Colonic mucosa (tissue), 4 donors: ENCODE measurements around the gene DLG2. TPM values are rescaled to one million over a fixed set of nuclear protein-coding genes. Genes with fewer than 3 reads are reported as not detected.

Source experiments
- DNase-seq: peaks from one replicate; pipeline ENCODE4 v3.0.0-alpha.2; 2020
- H3K27ac ChIP-seq: fragments of 200-600 bp; one replicate; pipeline ENCODE4 v1.8.0; 2021
- H3K27me3 ChIP-seq: fragments of 200-600 bp; one replicate; pipeline ENCODE4 v1.8.0; 2021
- H3K36me3 ChIP-seq: fragments of 200-600 bp; one replicate; pipeline ENCODE4 v1.8.0; 2021
- H3K4me1 ChIP-seq: fragments of 200-600 bp; one replicate; pipeline ENCODE4 v1.8.0; 2021; ENCODE audit warnings: mild to moderate bottlenecking
- H3K4me3 ChIP-seq: fragments of 200-600 bp; one replicate; pipeline ENCODE4 v1.8.0; 2021
- H3K9ac ChIP-seq, 2 donors: one replicate each; pipeline ENCODE4 v1.7.0; 2013; ENCODE audit warnings: control low read depth in 2 of 2, low read depth in 2 of 2, low read length in 2 of 2
- H3K9me3 ChIP-seq: fragments of 200-600 bp; one replicate; pipeline ENCODE4 v1.8.0; 2021
- CTCF ChIP-seq: fragments of 200-600 bp; IDR thresholded peaks from one replicate; pipeline ENCODE4 v1.8.0; 2022; ENCODE audit warnings: antibody characterized with exemption, mild to moderate bottlenecking
- intact Hi-C: fragments of 100-400 bp; cut with DNase I; formaldehyde crosslinking; loops from one replicate; pipeline ENCODE4 v1.14.1; 2022
- total RNA-seq, 2 donors: library from RNA; stranded (reverse); fragmentation: NEBNext Ultra II Directional in 1 of 2; extraction: Animal tissue kit (Norgen Biotek cat#: 25700) in 1 of 2; gene quantifications; one replicate each; pipeline ENCODE4 v1.2.1, GENCODE V29; 2021
- donor health status: healthy.
- donor health status: DM: no; HTN: no; CAD: no.
- donor health status: DM: no; HTN: no; CAD: no.

DLG2 gene
- total RNA-seq, 2 donors from 2014 or later: 1.4 to 3.3 TPM

- intact Hi-C loops: no loop called here
- Histone ChIP-seq H3K9ac (no peak overlapping the region), H3K27me3 (no peaks in the 10 kb centered on the region), H3K36me3 (no peaks in the 10 kb centered on the region), H3K27ac (no peak overlapping the region), H3K4me3 (no peak overlapping the region), H3K9me3 (no peaks in the 10 kb centered on the region), H3K4me1 (no peaks in the 10 kb centered on the region)
- no peak for DNase-seq
- TF ChIP-seq CTCF: no peak
Observed at GRCh38 chr11:84218318-84218717, 1408.8 kb downstream of the DLG2 start.

GRCh38 chr11:84215672-84216071 is 1411.5 kb downstream of the DLG2 start:
- Histone ChIP-seq H3K4me1 (no peaks in the 10 kb centered on the region), H3K9ac (no peak overlapping the region), H3K27ac (no peak overlapping the region), H3K4me3 (no peak overlapping the region), H3K9me3 (no peaks in the 10 kb centered on the region), H3K36me3 (no peaks in the 10 kb centered on the region), H3K27me3 (no peaks in the 10 kb centered on the region)
- DNase-seq: no peak
- intact Hi-C loops: no loop called here
- no peak for TF ChIP-seq CTCF

GRCh38 chr11:84214557-84214956 is 1412.6 kb downstream of the DLG2 start:
- no peak for TF ChIP-seq CTCF
- Histone ChIP-seq H3K9ac (no peak overlapping the region), H3K27me3 (no peaks in the 10 kb centered on the region), H3K36me3 (no peaks in the 10 kb centered on the region), H3K4me3 (no peak overlapping the region), H3K27ac (no peak overlapping the region), H3K9me3 (no peaks in the 10 kb centered on the region), H3K4me1 (no peaks in the 10 kb centered on the region)
- intact Hi-C loops: no loop called here
- DNase-seq: no peak

DNA sequence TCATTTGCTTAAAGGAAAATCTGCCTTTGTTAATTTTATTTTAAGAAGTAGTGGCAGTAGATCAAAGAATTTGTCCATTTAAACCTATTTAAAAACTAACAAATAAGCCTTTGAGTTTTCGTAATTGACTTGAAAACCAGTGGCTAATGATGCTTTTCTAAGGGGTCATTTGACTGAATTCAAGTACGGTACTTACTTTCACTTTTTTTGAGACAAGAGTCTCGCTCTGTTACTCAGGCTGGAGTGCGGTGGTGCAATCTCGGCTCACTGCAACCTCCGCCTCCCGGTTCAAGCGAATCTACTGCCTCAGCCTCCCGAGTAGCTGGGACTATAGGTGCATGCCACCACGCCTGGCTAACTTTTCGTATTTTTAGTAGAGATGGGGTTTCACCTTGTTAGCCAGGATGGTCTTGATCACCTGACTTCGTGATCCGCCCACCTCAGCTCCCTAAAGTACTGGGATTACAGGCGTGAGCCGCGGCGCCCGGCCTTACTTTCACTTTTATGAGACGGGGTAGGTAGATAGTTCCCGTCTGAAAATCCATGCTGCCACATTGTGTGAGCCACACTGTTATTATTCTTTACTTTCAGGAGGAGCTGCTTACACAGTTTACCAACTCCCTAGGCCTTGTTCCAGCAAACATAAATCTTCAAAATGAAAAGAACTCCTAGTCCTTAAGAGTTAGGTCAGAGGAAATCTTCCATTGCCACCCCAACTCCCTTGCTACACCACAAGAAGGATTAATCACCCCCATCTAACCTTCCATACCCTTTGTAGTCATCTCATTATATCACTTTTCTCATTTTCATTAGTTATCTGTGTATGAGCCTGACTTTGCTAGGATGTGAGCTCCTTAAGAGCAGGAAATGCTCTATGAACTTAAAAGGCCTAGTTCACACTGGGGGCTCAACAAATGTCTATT is 1414.4 kb downstream of the DLG2 start:
- intact Hi-C loops: no loop called here
- H3K27ac ChIP-seq: no peak overlapping the region
- DNase-seq: no peak

GRCh38 chr11:84211896-84212295 is 1415.2 kb downstream of the DLG2 start:
- no peak for DNase-seq
- Histone ChIP-seq H3K36me3 (no peaks in the 10 kb centered on the region), H3K9ac (no peak overlapping the region), H3K4me1 (no peaks in the 10 kb centered on the region), H3K9me3 (no peaks in the 10 kb centered on the region), H3K4me3 (no peak overlapping the region), H3K27ac (no peak overlapping the region), H3K27me3 (no peaks in the 10 kb centered on the region)
- intact Hi-C loops: no loop called here
- no peak for TF ChIP-seq CTCF

More for the DNA sequence above, 1414.4 kb downstream of the DLG2 start:
- H3K9ac ChIP-seq: no peak overlapping the region
- H3K4me1 ChIP-seq: no peaks in the 10 kb centered on the region
- no peaks in the 10 kb centered on the region for H3K27me3 ChIP-seq
- no peak for TF ChIP-seq CTCF
- no peaks in the 10 kb centered on the region for H3K9me3 ChIP-seq
- no peak overlapping the region for H3K4me3 ChIP-seq
- H3K36me3 ChIP-seq: no peaks in the 10 kb centered on the region
